Measurements from ENCODE around the gene PCDHGA1.

Gene PCDHGA1

DNA sequence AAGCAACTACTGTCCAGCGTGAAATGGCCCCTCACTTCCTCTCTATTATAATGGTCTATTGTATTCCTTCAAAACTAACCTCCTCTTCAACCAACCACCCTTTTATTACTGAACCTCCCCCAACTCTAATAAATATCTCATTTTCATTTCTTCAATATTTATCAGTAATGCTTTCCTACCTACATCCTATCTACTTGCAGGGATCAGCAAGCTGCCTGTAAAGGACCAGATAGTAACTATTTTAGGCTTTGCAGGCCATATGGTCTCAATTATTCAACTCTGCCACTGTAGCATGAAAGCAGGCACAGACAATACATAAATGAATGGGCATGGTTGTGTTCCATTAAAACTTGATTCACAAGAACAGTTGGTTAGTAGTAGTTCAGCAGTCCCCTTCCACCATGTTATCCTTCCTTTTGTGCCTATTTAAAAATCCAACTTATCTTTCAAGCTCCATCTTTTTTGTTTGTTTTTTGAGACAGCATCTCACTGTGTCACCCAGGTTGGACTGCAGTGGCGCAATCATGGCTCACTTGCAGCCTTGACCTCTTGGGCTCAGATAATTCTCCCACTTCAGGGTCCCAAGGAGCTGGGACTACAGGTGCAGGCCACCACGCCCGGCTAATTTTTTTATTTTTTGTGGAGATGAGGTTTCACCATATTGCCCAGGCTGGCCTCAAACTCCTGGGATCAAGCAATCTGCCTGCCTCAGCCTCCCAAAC lies 204.3 kb downstream of the PCDHGA1 start:
- DNase-seq (ENCODE audit: low read depth): no peak

- DNase-seq (ENCODE audit: low read depth): no peak
Measured at GRCh38 chr5:141543053-141543452, 212.7 kb downstream of the PCDHGA1 start.

DNA sequence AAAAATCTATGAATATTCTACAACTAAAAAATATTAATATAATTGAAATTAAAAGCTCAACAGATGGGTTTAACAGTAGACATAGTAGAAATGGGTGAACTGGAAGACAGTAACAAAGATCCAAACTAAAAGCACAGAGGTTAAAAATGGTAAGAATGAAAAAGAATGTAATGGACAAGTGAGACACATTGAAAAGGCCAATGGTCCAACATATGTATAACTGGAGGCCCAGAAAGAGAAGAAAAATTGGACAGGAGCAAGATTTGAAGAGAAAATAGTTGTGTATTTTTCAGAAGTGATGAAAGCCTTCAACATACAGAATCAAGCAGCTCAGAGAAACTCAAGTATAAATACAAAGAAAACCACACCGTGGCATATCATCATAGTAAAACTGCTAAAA lies 217.2 kb downstream of the PCDHGA1 start:
- DNase-seq (ENCODE audit: low read depth): no peak

- no peak for DNase-seq (ENCODE audit: low read depth)
Measured at GRCh38 chr5:141547921-141548320, 217.6 kb downstream of the PCDHGA1 start.

DNA sequence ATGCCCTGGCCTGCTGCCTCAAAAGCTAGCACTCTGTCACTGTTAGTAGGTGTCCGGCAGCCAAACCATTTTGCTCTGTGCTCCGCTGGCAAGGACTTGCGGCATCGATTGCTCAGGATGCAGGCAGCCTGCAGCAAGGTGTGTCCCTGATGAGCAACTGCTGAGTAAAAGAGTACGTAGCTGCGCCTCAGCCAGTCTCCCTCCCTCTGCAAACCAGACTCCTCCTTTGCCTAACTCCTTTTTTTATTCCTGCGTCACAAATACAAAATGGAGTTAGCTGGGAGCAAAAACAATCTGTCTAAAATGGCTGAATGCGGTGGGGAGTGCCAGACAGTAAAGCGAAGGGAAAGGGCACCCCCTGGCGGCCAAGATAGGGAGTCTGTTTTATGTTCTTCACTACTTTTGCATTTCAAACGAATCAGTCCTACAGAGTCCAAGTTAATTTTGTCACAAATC lies 227.4 kb downstream of the PCDHGA1 start:
- DNase-seq (ENCODE audit: low read depth): no peak

- no peak for DNase-seq (ENCODE audit: low read depth)
Measured at GRCh38 chr5:141558150-141558549, 227.8 kb downstream of the PCDHGA1 start.

- no peak for DNase-seq (ENCODE audit: low read depth)
Measured at GRCh38 chr5:141559461-141559860, 229.1 kb downstream of the PCDHGA1 start.

- no peak for DNase-seq (ENCODE audit: low read depth)
Measured at GRCh38 chr5:141560151-141560550, 229.8 kb downstream of the PCDHGA1 start.

GRCh38 chr5:141560725-141561483 lies 230.6 kb downstream of the PCDHGA1 start:
- DNase-seq (ENCODE audit: low read depth): peak; percentile 51

All from HS-27A (cell line).